ENCODE results near the gene ISG15.
"Not testable (repeated sequence)": the region's sequence is repeated elsewhere in the genome, so short reads cannot be mapped to it uniquely, and the experiment has no call there.

ISG15 gene

GRCh38 chr1:1006305-1007159 lies 6.8 kb upstream of the ISG15 start:
- H3K9me3 Mint-ChIP-seq: no peaks in the 10 kb centered on the region
- peaks cover 47% of the 10 kb centered on the region for H3K27me3 Mint-ChIP-seq
- peak; percentile 12 for ATAC-seq
- H3K4me3 Mint-ChIP-seq: no peak overlapping the region
- no peaks in the 10 kb centered on the region for H3K36me3 Mint-ChIP-seq (ENCODE audit: low read depth)
- peaks cover 17% of the 10 kb centered on the region for H3K4me1 Mint-ChIP-seq
- H3K27ac Mint-ChIP-seq: no peak overlapping the region
- no peak for DNase-seq

- not testable (repeated sequence) for H3K4me3 Mint-ChIP-seq; ATAC-seq; H3K36me3 Mint-ChIP-seq (ENCODE audit: low read depth); H3K27ac Mint-ChIP-seq; H3K9me3 Mint-ChIP-seq; DNase-seq
- Mint-ChIP-seq H3K27me3 (peaks cover 21% of the 10 kb centered on the region), H3K4me1 (peaks cover 40% of the 10 kb centered on the region)
These were observed 3.2 kb upstream of the ISG15 start for GRCh38 chr1:1010131-1010530.

- Mint-ChIP-seq H3K27ac (no peak overlapping the region), H3K9me3 (no peaks in the 10 kb centered on the region), H3K4me3 (no peak overlapping the region), H3K27me3 (peaks cover 14% of the 10 kb centered on the region), H3K36me3 (ENCODE audit: low read depth) (no peaks in the 10 kb centered on the region), H3K4me1 (peaks cover 39% of the 10 kb centered on the region)
- ATAC-seq (no peak), DNase-seq (no peak)
These were observed 1.8 kb upstream of the ISG15 start for GRCh38 chr1:1011396-1011949.

- not testable (repeated sequence) for H3K36me3 Mint-ChIP-seq (ENCODE audit: low read depth); DNase-seq; ATAC-seq; H3K9me3 Mint-ChIP-seq
- H3K4me1 Mint-ChIP-seq: peaks cover 44% of the 10 kb centered on the region
- peak overlapping the region; percentile 96 for H3K27ac Mint-ChIP-seq
- peaks cover 10% of the 10 kb centered on the region for H3K27me3 Mint-ChIP-seq
- H3K4me3 Mint-ChIP-seq: peak overlapping the region; percentile 87
These were observed 577 bp upstream of the ISG15 start for GRCh38 chr1:1012736-1013104.

- peaks cover 2% of the 10 kb centered on the region for H3K36me3 Mint-ChIP-seq (ENCODE audit: low read depth)
- no peaks in the 10 kb centered on the region for H3K9me3 Mint-ChIP-seq
- H3K4me1 Mint-ChIP-seq: peaks cover 43% of the 10 kb centered on the region
- no peak for DNase-seq
- ATAC-seq: peak; percentile 27
- peak overlapping the region; percentile 87 for H3K4me3 Mint-ChIP-seq
- peak overlapping the region; percentile 96 for H3K27ac Mint-ChIP-seq
- H3K27me3 Mint-ChIP-seq: peaks cover 2% of the 10 kb centered on the region
These were observed 788 bp downstream of the ISG15 start for GRCh38 chr1:1013922-1014648.

GRCh38 chr1:1014799-1015681 lies 1.7 kb downstream of the ISG15 start:
- no peaks in the 10 kb centered on the region for H3K27me3 Mint-ChIP-seq
- H3K4me1 Mint-ChIP-seq: peaks cover 42% of the 10 kb centered on the region
- H3K4me3 Mint-ChIP-seq: peak overlapping the region; percentile 87
- no peaks in the 10 kb centered on the region for H3K9me3 Mint-ChIP-seq
- H3K27ac Mint-ChIP-seq: peak overlapping the region; percentile 96
- DNase-seq (peak; percentile 58), ATAC-seq (no peak)
- H3K36me3 Mint-ChIP-seq (ENCODE audit: low read depth): peaks cover 2% of the 10 kb centered on the region

GRCh38 chr1:1017397-1018320 lies 4.4 kb downstream of the ISG15 start:
- peaks cover 37% of the 10 kb centered on the region for H3K4me1 Mint-ChIP-seq
- not testable (repeated sequence) for H3K27me3 Mint-ChIP-seq; H3K36me3 Mint-ChIP-seq (ENCODE audit: low read depth); DNase-seq; H3K9me3 Mint-ChIP-seq; ATAC-seq; H3K27ac Mint-ChIP-seq; H3K4me3 Mint-ChIP-seq

- not testable (repeated sequence) for H3K27ac Mint-ChIP-seq; ATAC-seq; DNase-seq; H3K9me3 Mint-ChIP-seq; H3K36me3 Mint-ChIP-seq (ENCODE audit: low read depth); H3K27me3 Mint-ChIP-seq; H3K4me3 Mint-ChIP-seq
- H3K4me1 Mint-ChIP-seq: peaks cover 32% of the 10 kb centered on the region
These were observed 5.0 kb downstream of the ISG15 start for GRCh38 chr1:1018321-1018685.

GRCh38 chr1:1019122-1019999 lies 6.1 kb downstream of the ISG15 start:
- H3K4me1 Mint-ChIP-seq: peaks cover 22% of the 10 kb centered on the region

GRCh38 chr1:1020000-1020404 lies 6.7 kb downstream of the ISG15 start, which contains the start of gene AGRN:
Gene AGRN, plus strand, starts transcription at chr1:1020120. Its CDS starts 53 bp downstream, at chr1:1020173.
- ATAC-seq: peak; percentile 16
- Mint-ChIP-seq H3K27ac (no peak within 1 kb of the TSS), H3K9me3 (no peaks in the 10 kb centered on the region)

More at GRCh38 chr1:1019122-1019999, 6.1 kb downstream of the ISG15 start:
- Mint-ChIP-seq H3K9me3 (no peaks in the 10 kb centered on the region), H3K36me3 (ENCODE audit: low read depth) (peaks cover 2% of the 10 kb centered on the region), H3K27me3 (no peaks in the 10 kb centered on the region), H3K27ac (no peak overlapping the region), H3K4me3 (peak overlapping the region; percentile 42)
- peak; percentile 73 for ATAC-seq
- peak; percentile 85 for DNase-seq

GRCh38 chr1:1020415-1021009 lies 7.2 kb downstream of the ISG15 start:
- Mint-ChIP-seq H3K9me3 (no peaks in the 10 kb centered on the region), H3K27me3 (no peaks in the 10 kb centered on the region), H3K27ac (no peak overlapping the region), H3K4me3 (no peak overlapping the region), H3K36me3 (ENCODE audit: low read depth) (peaks cover 2% of the 10 kb centered on the region), H3K4me1 (peaks cover 12% of the 10 kb centered on the region)
- no peak for ATAC-seq
- peak; percentile 53 for DNase-seq

More at GRCh38 chr1:1020000-1020404, 6.7 kb downstream of the ISG15 start, which contains the start of gene AGRN:
- peaks cover 2% of the 10 kb centered on the region for H3K36me3 Mint-ChIP-seq (ENCODE audit: low read depth)
- peaks cover 16% of the 10 kb centered on the region for H3K4me1 Mint-ChIP-seq
- H3K27me3 Mint-ChIP-seq: no peaks in the 10 kb centered on the region
- no peak for DNase-seq
- H3K4me3 Mint-ChIP-seq: peak within 1 kb of the TSS; percentile 42
